HL-60 (cell line): ENCODE measurements around the gene LYPLAL1.
"Not testable (repeated sequence)": the region's sequence is repeated elsewhere in the genome, so short reads cannot be mapped to it uniquely, and the experiment has no call there.

ENCODE experiments used
- DNase-seq, 2 experiments: peaks; one replicate each; pipeline ENCODE4 v3.0.0-alpha.2; 2010 to 2020; ENCODE audit warnings: low read depth in 1 of 2, low spot score in 1 of 2
- H3K27ac ChIP-seq: fragments of 250-450 bp; sonication (Bioruptor Pico); replicated peaks from 2 replicates; pipeline ENCODE4 v1.5.1; 2020; ENCODE audit warnings: mild to moderate bottlenecking, moderate library complexity
- H3K27me3 ChIP-seq: fragments of 250-450 bp; sonication (Bioruptor Pico); 2 replicates; pipeline ENCODE4 v1.5.1; 2021; ENCODE audit warnings: mild to moderate bottlenecking, moderate library complexity; ENCODE audit not compliant: insufficient read depth, poor library complexity, severe bottlenecking
- H3K4me3 ChIP-seq: replicated peaks from 2 replicates; pipeline ENCODE4 v1.5.1; 2011; ENCODE audit warnings: mild to moderate bottlenecking, control low read depth, low read length; ENCODE audit not compliant: insufficient read depth
- CTCF ChIP-seq: IDR thresholded peaks from one replicate; pipeline ENCODE4 v1.5.1; 2011; ENCODE audit warnings: low read length, control low read depth, inconsistent platforms; ENCODE audit not compliant: insufficient read depth
- GABPA ChIP-seq: IDR thresholded peaks from 2 replicates; pipeline ENCODE4 v1.6.1; 2012; ENCODE audit warnings: low read depth
- POLR2AphosphoS5 ChIP-seq: IDR thresholded peaks from 2 replicates; pipeline ENCODE4 v1.6.1; 2012; ENCODE audit warnings: low read depth
- REST ChIP-seq: IDR thresholded peaks from 2 replicates; pipeline ENCODE4 v1.6.1; 2012; ENCODE audit warnings: low read depth; ENCODE audit not compliant: insufficient replicate concordance
- SPI1 ChIP-seq: IDR thresholded peaks from 2 replicates; pipeline ENCODE4 v1.6.1; 2012; ENCODE audit warnings: low read depth, mild to moderate bottlenecking, borderline replicate concordance

LYPLAL1 gene

GRCh38 chr1:219189021-219189824 lies 15.5 kb downstream of the LYPLAL1 start:
- H3K27ac ChIP-seq: no peak overlapping the region
- no peak for DNase-seq
- H3K4me3 ChIP-seq: no peak overlapping the region
- no peak for TF ChIP-seq GABPA
- no peak for TF ChIP-seq CTCF
- TF ChIP-seq SPI1: no peak
- no peak for TF ChIP-seq POLR2AphosphoS5
- no peak for TF ChIP-seq REST
- no peaks in the 10 kb centered on the region for H3K27me3 ChIP-seq

- Histone ChIP-seq H3K27ac (no peak overlapping the region), H3K4me3 (no peak overlapping the region), H3K27me3 (no peaks in the 10 kb centered on the region)
- TF ChIP-seq SPI1 (no peak), GABPA (no peak), REST (no peak), POLR2AphosphoS5 (no peak), CTCF (no peak)
- DNase-seq: no peak
These were observed 16.3 kb downstream of the LYPLAL1 start for GRCh38 chr1:219189952-219190351.

GRCh38 chr1:219190605-219191004 lies 16.9 kb downstream of the LYPLAL1 start:
- no peak overlapping the region for H3K27ac ChIP-seq
- DNase-seq: no peak
- TF ChIP-seq GABPA (no peak), SPI1 (no peak), CTCF (no peak), REST (no peak), POLR2AphosphoS5 (no peak)
- no peaks in the 10 kb centered on the region for H3K27me3 ChIP-seq
- no peak overlapping the region for H3K4me3 ChIP-seq

GRCh38 chr1:219195833-219196232 lies 22.2 kb downstream of the LYPLAL1 start:
- not testable (repeated sequence) for DNase-seq, H3K4me3 ChIP-seq, H3K27ac ChIP-seq, H3K27me3 ChIP-seq
